ENCODE results near the gene KRTAP10-7.
"Not testable (repeated sequence)": the region's sequence is repeated elsewhere in the genome, so short reads cannot be mapped to it uniquely, and the experiment has no call there.

The KRTAP10-7 gene

DNA sequence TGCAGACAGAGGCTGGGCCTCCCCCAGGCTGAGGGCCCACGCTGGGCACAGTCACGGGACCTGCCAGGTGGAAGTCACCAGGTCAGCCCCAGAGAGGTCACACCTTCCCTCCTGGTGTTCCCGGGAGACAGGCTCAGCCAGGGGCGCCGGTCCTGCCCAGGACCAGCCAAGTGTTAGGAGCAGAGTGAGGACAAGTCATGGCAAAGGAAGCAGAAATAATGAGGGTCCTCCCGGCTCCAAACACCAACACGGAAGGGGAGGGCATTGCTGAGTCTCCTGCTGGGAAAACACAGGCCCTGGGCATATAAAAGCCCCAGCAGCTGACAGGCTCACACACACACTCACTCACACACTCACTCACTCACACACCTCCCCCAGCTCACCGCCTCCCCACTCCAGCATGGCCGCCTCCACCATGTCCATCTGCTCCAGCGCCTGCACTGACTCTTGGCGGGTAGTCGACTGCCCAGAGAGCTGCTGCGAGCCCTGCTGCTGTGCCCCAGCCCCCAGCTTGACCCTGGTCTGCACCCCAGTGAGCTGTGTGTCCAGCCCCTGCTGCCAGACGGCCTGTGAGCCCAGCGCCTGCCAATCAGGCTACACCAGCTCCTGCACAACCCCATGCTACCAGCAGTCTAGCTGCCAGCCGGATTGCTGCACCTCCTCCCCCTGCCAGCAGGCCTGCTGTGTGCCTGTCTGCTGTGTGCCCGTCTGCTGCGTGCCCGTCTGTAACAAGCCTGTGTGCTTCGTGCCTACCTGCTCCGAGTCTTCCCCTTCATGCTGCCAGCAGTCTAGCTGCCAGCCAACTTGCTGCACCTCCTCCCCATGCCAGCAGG is 36.8 kb downstream of the KRTAP10-7 start, which contains the start of gene KRTAP10-10:
TSS of gene KRTAP10-10 (plus strand) at position 339 of the 833 bp plus-strand sequence. CDS start at position 401, 62 bp downstream.
- peak; percentile 51 for DNase-seq

DNA sequence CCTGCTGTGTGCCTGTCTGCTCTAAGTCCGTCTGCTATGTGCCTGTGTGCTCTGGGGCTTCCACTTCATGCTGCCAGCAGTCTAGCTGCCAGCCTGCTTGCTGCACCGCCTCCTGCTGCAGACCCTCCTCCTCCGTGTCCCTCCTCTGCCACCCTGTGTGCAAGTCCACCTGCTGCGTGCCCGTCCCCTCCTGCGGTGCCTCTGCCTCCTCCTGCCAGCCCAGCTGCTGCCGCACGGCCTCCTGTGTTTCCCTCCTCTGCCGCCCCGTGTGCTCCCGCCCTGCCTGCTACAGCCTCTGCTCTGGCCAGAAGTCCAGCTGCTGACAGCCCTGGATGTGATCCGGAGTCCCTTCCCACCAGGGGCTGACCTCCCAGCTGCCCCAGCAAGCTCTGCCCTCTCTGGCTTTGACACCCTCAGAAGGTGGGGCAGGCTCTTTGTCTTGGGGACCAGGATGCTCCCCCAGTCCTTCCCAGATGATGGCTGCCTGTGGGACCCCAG is 37.5 kb downstream of the KRTAP10-7 start:
- not testable (repeated sequence) for DNase-seq

DNA sequence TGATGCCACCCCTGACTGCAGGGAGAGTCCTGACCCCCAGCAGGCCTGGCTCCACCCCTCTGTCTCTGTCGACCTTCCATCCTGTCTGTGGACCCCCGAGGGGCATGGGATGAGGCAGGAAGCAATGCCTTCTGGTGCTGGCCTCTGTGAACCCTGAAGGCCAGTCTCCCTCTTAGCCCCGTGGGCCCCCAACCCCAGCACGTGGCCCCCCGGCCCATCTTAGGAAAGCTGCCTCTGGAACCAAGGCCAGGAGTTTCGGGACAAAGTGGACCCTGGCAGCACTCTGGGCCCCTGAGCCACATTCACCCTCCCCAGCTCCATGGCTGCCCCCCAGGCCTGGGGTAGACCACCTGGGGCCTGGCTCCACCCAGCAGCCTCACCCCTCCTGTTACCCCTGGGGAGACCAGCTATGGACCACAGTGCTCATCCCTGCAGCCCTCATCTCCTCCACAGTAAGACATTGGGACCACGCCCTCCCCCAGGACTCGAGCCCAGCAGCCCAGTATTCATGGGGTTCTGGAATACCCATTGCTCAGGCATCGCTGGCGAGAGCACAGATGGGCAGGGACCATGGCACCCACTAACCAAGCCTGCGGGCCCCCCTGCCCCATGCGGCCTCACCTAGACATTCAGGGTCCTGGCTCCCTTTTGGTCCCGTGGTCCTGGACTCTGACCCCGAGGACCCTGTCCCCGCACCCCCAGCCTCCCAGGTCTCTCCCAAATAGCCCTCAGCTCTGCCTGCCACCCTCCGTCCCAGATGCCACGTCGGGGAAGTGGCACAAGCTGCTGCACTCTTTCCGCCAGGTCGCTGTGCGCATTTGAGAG is 38.3 kb downstream of the KRTAP10-7 start:
- not testable (repeated sequence) for DNase-seq

DNA sequence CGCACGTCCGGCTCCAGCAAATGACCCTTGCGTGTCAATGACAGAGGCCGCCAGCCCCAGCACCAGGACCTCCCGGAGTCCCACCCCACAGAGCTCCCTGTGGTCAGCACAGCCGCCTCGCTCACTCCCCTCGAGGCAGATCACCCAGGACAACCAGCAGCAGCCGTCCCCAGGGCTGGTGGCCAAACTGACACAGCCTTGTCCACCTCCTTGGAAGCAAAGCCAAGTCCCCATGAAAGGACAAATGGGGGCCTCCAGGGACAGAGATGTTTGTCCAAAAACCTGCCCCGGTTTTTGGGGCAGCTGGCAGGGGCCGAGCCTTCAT is 38.9 kb downstream of the KRTAP10-7 start:
- no peak for DNase-seq

DNA sequence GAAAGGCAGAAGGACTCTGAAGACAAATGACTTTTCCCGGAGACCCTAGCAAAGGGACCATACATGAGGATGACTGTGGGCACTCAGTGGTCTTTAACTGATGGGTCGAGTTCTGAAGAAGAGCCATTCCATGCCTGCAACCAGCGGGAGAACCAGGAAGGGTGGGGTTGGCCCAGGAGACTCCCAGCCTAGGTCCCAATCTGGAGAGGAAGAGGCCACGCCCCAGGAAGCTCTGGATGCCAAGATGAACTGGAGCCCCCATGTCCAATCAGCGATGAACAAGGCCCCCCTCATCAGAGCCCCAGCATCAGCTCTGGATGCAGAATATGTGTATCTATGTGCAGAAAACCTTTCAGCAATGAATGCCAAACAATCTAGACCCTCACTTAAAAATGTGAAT is 40.4 kb downstream of the KRTAP10-7 start:
- DNase-seq, result no peak

DNA sequence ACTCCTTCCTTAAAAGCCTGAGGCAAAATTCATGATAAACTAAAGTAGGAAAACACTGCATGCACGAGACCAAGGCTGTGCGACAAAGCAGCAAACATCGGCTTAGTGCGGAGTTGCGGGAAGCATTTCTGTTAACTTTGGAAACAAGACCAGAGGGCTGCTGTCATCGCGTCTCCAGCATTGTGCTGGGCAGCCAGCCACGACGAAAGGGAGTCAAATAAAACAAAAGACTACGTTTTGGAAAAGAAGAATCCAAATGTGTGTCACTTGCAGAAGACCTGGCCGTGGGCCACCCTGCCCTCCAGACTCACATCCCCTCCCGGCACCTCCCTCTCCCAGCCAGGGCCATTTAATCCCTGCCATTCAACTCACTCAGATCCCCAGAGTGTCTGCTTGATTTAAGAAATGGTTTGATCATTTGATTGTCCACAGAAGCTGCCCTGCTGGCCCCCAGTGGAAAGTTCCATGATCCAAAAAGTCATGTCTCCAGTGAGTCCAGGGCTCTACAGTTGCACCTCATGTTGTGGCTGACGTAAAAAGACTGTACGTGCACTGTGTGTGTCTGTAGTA is 43.4 kb downstream of the KRTAP10-7 start:
- no peak for DNase-seq

DNA sequence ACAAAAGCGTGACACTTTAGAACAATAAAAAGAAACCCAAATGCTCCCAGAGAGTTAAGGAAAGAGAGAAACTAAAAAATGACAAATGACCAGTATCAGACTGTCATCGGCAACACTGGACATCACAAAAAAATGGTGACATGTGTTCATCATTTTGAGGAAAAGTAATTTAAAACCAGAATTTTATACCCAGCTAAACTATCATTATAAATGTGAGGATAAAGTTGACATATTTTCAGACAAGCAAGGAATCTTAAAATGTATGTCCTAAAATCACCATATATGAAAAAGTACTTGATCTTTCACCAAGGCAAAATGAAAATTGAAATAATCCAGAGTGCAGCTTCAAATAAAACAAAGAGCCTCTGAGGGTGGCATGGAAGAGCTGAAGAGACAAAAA is 44.5 kb downstream of the KRTAP10-7 start:
- DNase-seq, result no peak

DNA sequence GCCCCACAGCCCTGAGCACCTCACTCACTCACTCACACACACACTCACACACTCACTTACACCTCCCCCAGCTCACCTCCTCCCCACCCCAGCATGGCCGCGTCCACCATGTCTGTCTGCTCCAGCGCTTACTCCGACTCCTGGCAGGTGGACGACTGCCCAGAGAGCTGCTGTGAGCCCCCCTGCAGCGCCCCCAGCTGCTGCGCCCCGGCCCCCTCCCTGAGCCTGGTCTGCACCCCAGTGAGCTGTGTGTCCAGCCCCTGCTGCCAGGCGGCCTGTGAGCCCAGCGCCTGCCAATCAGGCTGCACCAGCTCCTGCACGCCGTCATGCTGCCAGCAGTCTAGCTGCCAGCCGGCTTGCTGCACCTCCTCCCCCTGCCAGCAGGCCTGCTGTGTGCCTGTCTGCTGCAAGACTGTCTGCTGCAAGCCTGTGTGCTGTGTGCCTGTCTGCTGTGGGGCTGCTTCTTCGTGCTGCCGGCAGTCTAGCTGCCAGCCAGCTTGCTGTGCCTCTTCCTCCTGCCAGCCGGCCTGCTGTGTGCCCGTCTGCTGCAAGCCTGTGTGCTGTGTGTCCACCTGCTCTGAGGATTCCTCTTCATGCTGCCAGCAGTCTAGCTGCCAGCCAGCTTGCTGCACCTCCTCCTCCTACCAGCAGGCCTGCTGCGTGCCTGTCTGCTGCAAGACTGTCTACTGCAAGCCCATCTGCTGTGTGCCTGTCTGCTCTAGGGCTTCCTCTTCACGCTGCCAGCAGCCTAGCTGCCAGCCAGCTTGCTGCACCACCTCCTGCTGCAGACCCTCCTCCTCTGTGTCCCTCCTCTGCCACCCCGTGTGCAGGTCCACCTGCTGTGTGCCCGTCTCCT is 46.2 kb downstream of the KRTAP10-7 start, which contains the start of gene KRTAP10-11:
TSS of gene KRTAP10-11 (plus strand) at position 49 of the 856 bp plus-strand sequence. CDS start at position 94, 45 bp downstream.
- peak; percentile 55 for DNase-seq

DNA sequence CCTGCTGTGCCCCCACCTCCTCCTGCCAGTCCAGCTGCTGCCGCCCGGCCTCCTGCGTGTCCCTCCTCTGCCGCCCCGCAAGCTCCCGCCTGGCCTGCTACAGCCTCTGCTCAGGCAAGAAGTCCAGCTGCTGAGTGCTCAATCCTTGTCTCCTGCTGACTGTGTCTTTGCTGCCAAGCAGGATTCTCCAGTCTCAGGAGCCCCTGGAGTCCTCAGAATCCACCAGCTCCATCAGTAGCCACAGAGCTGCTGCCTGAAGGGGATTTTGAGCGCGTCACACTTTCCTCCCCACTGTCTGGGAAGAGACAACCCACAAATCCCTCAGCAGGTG is 46.8 kb downstream of the KRTAP10-7 start:
- DNase-seq, result no peak

DNA sequence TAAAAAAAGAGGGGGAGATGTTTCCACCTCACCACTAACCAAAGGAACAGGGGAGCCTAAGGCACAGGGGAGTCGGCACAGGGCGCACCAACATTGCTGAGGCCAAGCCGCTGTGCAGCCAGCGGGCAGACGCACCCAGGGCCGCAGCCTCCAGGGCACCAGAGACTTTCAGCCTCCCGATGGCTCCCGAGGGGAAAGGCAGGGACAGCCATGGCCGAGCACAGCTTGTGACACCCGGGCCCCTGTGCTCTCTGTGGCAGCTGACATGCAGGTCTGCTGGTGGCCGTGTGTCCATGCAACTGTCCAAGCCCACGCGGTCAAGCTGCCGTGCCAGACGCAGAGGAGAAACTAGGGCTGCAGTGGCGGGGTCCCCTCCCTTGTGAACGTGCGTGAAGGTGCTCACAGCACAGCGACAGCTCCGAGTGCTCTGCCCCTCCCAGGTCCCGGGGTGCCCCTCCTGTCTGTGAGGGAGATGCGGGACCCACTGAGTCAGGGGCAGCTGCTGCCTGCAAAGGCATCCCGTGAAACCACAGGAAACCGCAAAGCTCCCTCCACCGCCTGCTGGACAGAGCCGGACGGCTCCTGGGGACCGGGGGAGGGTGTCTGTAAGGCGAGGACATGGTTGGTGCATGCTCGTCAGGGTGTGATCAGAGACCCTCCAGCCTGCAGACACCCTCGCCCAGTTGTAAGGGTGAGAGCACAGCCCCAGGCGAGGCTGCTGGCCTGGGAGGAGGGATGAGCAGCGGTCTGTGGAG is 48.3 kb downstream of the KRTAP10-7 start:
- no peak for DNase-seq

DNA sequence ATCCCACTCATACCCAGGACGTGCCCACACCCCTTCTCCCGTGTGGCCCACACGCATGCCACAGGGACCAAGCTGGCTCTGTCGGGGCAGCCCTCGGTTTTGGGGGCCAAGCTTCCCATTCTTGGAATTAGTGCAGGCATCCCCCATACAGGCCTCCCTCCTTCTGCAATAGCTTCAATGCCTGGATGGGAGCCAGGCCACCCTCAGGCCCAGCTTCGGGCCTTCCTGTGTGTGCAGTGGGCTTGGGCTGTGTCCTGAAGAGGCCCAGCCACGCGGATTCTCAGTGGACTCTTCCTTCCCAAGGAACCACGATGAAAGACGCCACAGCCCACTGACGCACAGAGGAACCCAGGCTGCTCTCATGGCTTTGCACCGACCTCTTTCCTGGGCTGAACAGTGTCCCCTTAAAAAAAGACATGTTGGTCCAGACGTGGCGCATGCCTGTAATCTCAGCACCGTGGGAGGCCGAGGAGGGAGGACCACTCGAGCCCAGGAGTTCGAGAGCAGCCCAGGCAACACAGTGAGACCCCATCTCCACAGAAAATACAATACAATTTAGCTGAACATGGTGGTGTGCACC is 49.2 kb downstream of the KRTAP10-7 start:
- no peak for DNase-seq

DNA sequence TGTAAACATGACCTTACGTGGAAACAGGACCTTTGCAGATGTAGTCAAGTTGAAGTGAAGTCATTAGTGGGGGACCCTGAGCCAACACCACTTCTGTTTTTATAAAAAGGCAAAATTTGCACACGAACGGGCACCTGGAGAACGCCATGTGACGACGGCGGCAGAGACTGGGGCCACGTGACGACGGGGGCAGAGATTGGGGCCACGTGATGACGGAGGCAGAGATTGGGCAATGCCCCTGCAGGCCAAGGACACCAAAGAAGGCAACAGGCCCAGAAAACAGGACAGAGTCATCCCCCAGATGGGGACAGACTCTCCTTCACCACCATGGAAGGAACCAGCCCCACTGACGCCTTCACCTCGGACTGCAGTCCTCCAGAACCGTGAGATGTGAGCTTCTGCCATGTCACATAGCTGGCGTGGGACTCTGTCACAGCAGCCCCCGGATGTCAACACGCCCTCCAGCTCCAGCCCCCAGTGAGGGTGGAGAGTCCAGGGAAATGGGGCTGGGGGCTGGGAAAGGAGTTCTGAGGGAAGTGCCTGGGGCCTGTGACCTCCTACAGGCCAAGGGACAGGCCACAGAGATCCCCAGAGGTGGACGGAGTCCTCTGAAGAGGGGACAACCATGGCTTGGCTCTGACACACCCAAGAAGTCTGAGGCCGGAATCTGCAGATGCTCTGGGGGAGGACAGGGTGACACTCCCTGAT is 50.0 kb downstream of the KRTAP10-7 start:
- DNase-seq, result no peak

DNA sequence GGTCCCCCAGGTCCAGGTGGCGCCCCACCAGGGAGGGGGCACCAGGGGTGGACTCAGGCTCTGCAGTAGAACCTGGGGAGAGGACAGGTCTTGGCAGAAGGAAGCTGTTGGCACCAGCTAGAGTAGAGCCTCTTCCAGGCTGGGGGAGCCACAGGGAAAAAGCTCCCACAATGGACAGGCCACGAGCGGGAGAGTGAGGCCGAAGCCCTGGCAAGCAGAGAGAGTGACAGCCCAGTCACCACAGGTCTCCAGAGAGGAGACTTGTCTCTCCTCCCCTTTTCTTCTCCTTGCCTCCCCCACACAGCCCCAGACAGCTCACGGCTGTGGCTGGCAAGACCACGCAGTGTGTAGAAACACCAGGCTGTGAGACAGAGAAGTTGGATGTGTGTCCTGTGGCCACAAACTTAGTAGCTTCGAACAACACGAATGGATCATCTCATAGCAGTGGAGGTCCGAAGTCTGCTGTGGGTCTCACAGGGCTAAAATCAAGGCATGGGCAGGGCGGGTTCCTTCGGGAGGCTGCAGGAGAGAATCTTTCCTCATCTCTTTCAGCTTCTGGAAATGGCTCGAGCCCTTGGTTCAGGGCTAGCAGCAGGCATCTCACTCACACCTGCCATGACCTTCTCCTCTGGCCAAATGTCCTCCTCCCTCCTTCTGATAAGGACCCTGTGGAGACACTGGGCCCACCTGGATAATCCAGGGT is 50.7 kb downstream of the KRTAP10-7 start:
- no peak for DNase-seq
